Thyroid gland (tissue), 4 donors: ENCODE data around the gene NAA60. TPM values are rescaled to one million over a fixed set of nuclear protein-coding genes. Genes with fewer than 3 reads are reported as not detected.
"Not testable (repeated sequence)": the region's sequence is repeated elsewhere in the genome, so short reads cannot be mapped to it uniquely, and the experiment has no call there.

ENCODE experiments used
- DNase-seq, 2 donors: peaks; one replicate each; pipeline ENCODE4 v3.0.0-alpha.2; 2019
- H3K27ac ChIP-seq, 3 donors: fragments of 200-600 bp; sonication (generic); 1 replicate in 2 of 3; 2 replicates in 1 of 3; pipeline ENCODE4 v1.5.1; 2016 to 2019; ENCODE audit warnings: mild to moderate bottlenecking in 1 of 3, moderate library complexity in 1 of 3
- H3K27me3 ChIP-seq: fragments of 200-600 bp; sonication (generic); one replicate; pipeline ENCODE4 v1.5.1; 2019
- H3K36me3 ChIP-seq, 2 donors: fragments of 200-600 bp; sonication (generic); one replicate each; pipeline ENCODE4 v1.5.1; 2016 to 2019
- H3K4me1 ChIP-seq, 2 donors: fragments of 200-600 bp; sonication (generic); one replicate each; pipeline ENCODE4 v1.5.1; 2017 to 2019
- H3K4me3 ChIP-seq, 3 donors: fragments of 200-600 bp; sonication (generic); replicated peaks in 1 of 3; 1 replicate in 2 of 3; 2 replicates in 1 of 3; pipeline ENCODE4 v1.5.1; 2016; ENCODE audit warnings: mild to moderate bottlenecking in 1 of 3
- H3K9me3 ChIP-seq: fragments of 200-600 bp; sonication (generic); one replicate; pipeline ENCODE4 v1.5.1; 2017
- POLR2A ChIP-seq, 2 donors: fragments of 450-650 bp; IDR thresholded peaks; one replicate each; pipeline ENCODE4 v1.6.1; 2017; ENCODE audit warnings: antibody characterized with exemption in 2 of 2, mild to moderate bottlenecking in 2 of 2, moderate library complexity in 1 of 2
- WGBS, 2 donors: methylation state at CpG; one replicate each; pipeline ENCODE4 v1.1.5; 2017; 5-methylcytosine and 5-hydroxymethylcytosine counted together
- intact Hi-C: fragments of 100-400 bp; cut with DNase I; formaldehyde crosslinking; loops from one replicate; pipeline ENCODE4 v1.15.1; 2023
- total RNA-seq, 4 donors: library from RNA; depleted of rRNA; stranded (reverse); fragments of >200 nt; gene quantifications; one replicate each; pipeline ENCODE4 v1.2.3, GENCODE V29; 2016
- TF ChIP-seq, protein P1 (sequence below), 6 experiments: fragments of 200-600 bp in 3 of 6; fragments of 450-650 bp in 3 of 6; sonication (generic) in 3 of 6; IDR thresholded peaks; one replicate each; pipeline ENCODE4 v1.5.1; 2016 to 2019; ENCODE audit warnings: antibody characterized with exemption in 6 of 6, mild to moderate bottlenecking in 2 of 6, inconsistent platforms in 1 of 6, moderate library complexity in 1 of 6

NAA60 gene
- total RNA-seq, 4 donors from 2014 or later = 22.7 to 42.2 (median 31.0) TPM

DNA sequence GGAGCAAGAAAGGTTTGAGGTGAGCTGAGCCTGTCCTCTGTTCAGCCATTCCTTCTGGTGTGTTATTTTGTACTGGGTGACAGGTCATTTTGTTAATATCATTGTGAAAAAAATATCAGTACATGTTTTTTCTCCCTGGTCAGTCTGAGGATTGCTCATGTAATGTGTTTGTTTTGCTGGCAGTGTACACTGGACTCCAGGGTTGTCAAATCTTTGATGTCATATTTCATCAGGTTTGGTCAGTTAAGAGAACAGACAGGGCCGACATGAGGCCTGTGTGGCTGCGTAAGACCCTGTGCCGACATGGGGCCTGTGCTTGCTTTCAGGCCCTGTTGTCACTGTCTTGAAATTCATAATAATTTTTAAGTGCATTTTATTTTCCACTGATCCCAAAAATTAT lies 79.8 kb downstream of the NAA60 start:
- peaks cover 4 to 6% of the 10 kb centered on the region in 2 donors for H3K4me1 ChIP-seq
- WGBS, 2 donors = 96 to 97% methylated on average over 3 of the region's 3 CpGs
- H3K9me3 ChIP-seq = no peaks in the 10 kb centered on the region
- TF ChIP-seq POLR2A (IDR thresholded peaks at IDR 0.05) = no peak
- TF ChIP-seq, protein P1, sequence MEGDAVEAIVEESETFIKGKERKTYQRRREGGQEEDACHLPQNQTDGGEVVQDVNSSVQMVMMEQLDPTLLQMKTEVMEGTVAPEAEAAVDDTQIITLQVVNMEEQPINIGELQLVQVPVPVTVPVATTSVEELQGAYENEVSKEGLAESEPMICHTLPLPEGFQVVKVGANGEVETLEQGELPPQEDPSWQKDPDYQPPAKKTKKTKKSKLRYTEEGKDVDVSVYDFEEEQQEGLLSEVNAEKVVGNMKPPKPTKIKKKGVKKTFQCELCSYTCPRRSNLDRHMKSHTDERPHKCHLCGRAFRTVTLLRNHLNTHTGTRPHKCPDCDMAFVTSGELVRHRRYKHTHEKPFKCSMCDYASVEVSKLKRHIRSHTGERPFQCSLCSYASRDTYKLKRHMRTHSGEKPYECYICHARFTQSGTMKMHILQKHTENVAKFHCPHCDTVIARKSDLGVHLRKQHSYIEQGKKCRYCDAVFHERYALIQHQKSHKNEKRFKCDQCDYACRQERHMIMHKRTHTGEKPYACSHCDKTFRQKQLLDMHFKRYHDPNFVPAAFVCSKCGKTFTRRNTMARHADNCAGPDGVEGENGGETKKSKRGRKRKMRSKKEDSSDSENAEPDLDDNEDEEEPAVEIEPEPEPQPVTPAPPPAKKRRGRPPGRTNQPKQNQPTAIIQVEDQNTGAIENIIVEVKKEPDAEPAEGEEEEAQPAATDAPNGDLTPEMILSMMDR (IDR thresholded peaks at IDR 0.05) = no peak
- H3K4me3 ChIP-seq = no peak overlapping the region
- peaks cover 42 to 48% of the 10 kb centered on the region in 2 donors for H3K36me3 ChIP-seq
- DNase-seq = no peak
- intact Hi-C loops = no loop called here
- H3K27ac ChIP-seq = no peak overlapping the region
- no peaks in the 10 kb centered on the region for H3K27me3 ChIP-seq

DNA sequence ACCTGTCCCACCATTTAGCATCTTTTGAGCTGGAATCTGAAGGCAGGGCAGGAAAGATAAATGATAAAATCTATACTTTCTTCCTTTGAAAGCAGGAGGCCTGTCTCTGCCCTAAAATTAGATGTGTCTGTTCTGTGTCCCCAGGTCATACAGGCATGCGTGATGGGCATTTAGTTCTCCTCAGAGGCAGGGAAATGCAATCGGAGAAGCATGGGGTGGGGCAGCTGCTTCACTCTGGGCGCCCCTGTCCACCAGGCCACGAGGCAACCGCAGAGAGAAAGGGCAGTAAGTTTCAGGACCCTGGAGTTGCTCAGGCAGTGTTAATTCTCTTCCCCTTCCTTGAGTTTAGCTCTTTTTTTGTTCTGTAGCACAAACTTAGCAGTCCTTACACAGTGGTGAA lies 82.5 kb downstream of the NAA60 start:
- WGBS, 2 donors = 89 to 98% methylated on average over 5 of the region's 5 CpGs
- intact Hi-C loops = no loop called here
- Histone ChIP-seq H3K4me3 (no peak overlapping the region), H3K9me3 (no peaks in the 10 kb centered on the region), H3K4me1 (peaks cover 4 to 6% of the 10 kb centered on the region in 2 donors), H3K36me3 (peaks cover 34 to 42% of the 10 kb centered on the region in 2 donors), H3K27me3 (no peaks in the 10 kb centered on the region), H3K27ac (no peak overlapping the region)
- DNase-seq = no peak
- TF ChIP-seq, protein P1 (IDR thresholded peaks at IDR 0.05) = no peak
- TF ChIP-seq POLR2A (IDR thresholded peaks at IDR 0.05) = no peak

DNA sequence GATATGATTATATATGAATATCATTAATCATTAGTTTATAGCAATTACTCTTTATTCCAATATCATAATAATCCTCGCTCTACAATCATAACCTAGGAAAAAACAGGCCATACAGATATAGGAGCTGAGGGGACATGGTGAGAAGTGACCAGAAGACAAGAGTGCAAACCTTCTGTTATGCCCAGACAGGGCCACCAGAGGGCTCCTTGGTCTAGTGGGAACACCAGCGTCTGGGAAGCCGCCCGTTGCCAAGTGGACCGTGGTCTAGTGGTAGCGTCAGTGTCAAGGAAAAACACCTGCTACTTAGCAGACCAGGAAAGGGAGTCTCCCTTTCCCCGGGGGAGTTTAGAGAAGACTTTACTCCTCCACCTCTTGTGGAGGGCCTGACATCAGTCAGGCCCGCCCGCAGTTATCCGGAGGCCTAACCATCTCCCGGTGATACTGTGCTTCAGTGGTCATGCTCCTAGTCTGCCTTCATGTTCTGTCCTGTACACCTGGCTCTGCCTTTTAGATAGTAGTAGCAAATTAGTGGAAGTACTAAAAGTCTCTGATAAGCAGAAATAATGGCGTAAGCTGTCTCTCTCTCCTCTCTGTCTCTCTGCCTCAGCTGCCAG lies 83.8 kb downstream of the NAA60 start:
- 39 to 41% methylated on average over 7 to 10 of the region's 12 CpGs for WGBS, 2 donors
- H3K27ac ChIP-seq = peak overlapping the region in 1 of 3 donors; percentile 27
- intact Hi-C loops, H3K4me1 ChIP-seq, H3K27me3 ChIP-seq, H3K9me3 ChIP-seq, H3K4me3 ChIP-seq: not testable (repeated sequence)
- H3K36me3 ChIP-seq = peaks cover 38 to 50% of the 10 kb centered on the region in 2 donors
- TF ChIP-seq, protein P1 (IDR thresholded peaks at IDR 0.05) = peak; percentile 44 to 87 (median 70)
- peak; percentile 96 for DNase-seq

DNA sequence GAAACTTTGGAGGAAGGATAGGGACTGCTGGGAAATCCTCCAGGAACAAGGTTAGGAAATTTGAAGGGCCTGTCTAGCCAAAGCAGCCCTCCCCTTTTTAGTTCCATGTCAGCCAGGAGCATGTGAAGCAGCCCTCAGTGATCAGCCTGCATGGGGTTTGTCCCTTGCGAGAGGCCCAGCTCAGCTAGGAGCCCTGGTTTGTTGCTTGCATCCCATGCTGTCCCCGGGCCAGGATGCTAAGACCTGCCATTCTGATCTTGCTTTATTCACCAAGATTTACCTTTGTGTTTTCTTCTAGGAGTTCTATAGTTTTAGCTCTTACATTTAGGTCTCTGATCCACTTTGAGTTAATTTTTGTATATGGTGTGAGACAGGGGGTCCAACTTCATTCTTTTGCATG lies 84.9 kb downstream of the NAA60 start:
- intact Hi-C loops = no loop called here
- no peak overlapping the region for H3K4me3 ChIP-seq
- H3K36me3 ChIP-seq = peaks cover 40 to 55% of the 10 kb centered on the region in 2 donors
- WGBS, 2 donors = 97 to 100% methylated on average over 2 of the region's 2 CpGs
- peaks cover 4 to 6% of the 10 kb centered on the region in 2 donors for H3K4me1 ChIP-seq
- no peaks in the 10 kb centered on the region for H3K9me3 ChIP-seq
- TF ChIP-seq, protein P1 (IDR thresholded peaks at IDR 0.05) = no peak
- TF ChIP-seq POLR2A (IDR thresholded peaks at IDR 0.05) = no peak
- no peak for DNase-seq
- peak overlapping the region in 1 of 3 donors; percentile 27 for H3K27ac ChIP-seq
- no peaks in the 10 kb centered on the region for H3K27me3 ChIP-seq

DNA sequence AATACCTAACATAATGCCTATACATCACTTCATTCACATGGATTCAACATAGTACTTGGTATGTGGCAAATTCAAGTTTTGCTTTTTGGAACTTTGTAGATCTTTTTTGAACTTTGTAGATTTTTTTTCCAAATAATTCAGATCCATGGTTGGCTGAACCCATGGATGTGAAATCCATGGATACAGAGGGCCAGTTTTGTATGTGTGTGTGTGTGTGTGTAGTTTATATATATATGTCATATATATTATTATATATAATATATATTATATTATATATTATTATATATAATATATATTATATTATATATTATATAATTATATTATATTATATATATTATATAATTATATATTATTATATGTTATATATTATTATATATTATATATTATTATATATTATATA lies 85.7 kb downstream of the NAA60 start:
- Histone ChIP-seq H3K36me3 (peaks cover 33 to 53% of the 10 kb centered on the region in 2 donors), H3K27me3 (no peaks in the 10 kb centered on the region), H3K9me3 (no peaks in the 10 kb centered on the region), H3K27ac (no peak overlapping the region), H3K4me3 (no peak overlapping the region), H3K4me1 (peaks cover 4 to 6% of the 10 kb centered on the region in 2 donors)
- intact Hi-C loops = no loop called here
- DNase-seq = no peak
- no peak for TF ChIP-seq POLR2A (IDR thresholded peaks at IDR 0.05)
- TF ChIP-seq, protein P1 (IDR thresholded peaks at IDR 0.05) = no peak
